Stimulated activated CD8-positive, alpha-beta memory T cell treated with anti-CD3 and anti-CD28 coated beads, Interleukin-7, amount 100 ng/mL, for 24 hours (primary cell): ENCODE measurements around the gene EXOSC5.
"Not testable (repeated sequence)": the region's sequence is repeated elsewhere in the genome, so short reads cannot be mapped to it uniquely, and the experiment has no call there.

ENCODE experiments used
- DNase-seq: peaks from one replicate; pipeline ENCODE4 v3.0.0-alpha.2; 2020; ENCODE audit warnings: low read depth

EXOSC5 gene

DNA sequence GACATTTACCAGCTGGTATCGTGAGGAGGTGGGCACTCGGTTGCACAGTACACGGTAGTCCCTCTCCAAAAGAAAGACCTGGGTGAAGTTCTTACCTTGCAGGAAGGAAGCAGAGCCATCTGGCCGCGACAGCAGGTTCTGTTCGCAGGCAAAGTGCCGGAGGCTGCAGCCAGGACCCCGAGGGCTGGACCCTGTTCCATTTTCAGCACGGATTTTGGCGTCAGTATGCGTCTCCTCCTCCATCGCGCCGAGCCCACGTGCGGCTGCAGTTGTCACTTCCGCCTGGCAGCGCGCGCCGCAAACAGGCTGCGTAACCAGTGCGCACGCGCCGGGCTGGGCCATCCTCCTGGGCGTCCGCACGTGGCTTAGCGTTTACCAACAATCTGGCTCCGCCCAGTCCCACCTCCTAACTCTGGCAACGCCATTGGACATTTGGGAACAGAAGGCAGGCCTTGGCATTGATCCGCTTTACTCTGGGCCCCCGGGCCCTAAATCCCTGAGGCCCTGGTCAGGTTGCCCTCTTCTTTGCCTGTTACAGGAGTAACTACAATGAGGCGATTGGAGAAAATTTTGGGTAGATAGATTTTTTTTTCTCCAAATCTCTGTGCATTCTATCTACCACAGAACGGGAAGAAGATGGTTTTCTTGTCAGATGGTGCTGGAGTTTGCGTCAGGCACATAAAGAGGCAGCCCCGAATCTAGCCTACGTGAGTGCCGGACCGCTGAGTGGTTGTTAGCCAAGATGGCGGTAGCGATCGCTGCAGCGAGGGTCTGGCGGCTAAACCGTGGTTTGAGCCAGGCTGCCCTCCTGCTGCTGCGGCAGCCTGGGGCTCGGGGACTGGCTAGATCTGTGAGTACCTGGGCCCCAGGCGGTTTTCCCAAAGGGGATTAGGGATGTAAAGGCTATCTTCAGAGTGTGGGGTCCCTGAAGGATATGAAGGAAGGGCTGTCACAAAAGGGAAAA lies at the start of gene EXOSC5, which contains the start of gene BCKDHA:
Gene EXOSC5 (minus strand): TSS at position 274 of the 964 bp plus-strand sequence. CDS start 31 bp downstream, at position 243.
Gene BCKDHA (plus strand): TSS at position 733 of the 964 bp plus-strand sequence. CDS start 10 bp downstream, at position 743.
- peak; percentile 98 for DNase-seq

DNA sequence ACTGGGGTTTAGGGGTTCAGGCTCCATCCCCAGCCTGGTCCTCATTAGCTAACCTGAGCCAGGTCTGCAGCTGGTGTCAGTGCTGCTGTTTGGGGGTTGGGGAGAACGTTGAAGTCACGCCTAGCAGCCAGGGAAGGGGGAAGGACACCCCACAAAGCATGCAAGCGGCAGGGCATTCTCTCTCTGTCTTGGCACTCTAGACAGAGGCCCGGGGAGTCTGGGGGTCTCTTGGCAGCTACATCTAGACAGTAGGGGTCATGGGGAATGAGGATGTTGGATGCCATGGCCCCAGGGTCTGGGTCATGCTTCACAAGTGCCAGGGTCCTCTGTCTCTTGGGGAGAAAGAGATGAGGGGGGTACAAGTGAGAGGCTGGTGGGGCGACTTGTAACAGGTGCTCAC lies 48.4 kb upstream of the EXOSC5 start:
- no peak for DNase-seq

DNA sequence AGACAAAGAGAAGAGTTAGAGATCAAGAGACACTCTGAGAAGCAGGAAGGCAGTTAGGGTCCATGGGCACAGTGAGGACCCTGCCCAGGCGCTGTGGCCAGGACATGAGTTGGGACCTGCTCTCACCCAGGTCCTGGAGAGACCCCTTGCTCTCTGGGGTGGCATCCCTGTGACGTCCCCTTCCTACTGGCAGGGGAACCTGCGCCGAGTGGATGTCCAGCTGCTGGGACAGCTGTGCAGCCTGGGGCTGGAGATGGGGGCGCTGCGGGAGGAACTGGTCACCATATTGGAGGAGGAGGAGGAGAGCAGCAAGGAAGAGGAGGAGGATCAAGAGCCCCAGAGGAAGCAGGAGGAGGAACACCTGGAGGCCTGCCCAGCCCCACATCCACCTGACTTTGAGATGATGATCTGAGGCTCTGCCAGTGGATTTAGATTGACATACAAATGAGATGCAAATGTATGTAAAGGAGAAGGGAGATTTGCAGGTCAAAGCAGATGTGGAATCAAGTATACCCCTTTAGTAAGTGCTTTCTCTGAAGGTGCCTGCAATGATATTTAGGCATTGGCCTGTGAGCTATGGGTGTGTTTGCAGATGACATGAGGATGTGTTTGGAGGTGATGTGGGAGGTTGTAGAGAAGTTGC lies 46.8 kb upstream of the EXOSC5 start:
- no peak for DNase-seq

DNA sequence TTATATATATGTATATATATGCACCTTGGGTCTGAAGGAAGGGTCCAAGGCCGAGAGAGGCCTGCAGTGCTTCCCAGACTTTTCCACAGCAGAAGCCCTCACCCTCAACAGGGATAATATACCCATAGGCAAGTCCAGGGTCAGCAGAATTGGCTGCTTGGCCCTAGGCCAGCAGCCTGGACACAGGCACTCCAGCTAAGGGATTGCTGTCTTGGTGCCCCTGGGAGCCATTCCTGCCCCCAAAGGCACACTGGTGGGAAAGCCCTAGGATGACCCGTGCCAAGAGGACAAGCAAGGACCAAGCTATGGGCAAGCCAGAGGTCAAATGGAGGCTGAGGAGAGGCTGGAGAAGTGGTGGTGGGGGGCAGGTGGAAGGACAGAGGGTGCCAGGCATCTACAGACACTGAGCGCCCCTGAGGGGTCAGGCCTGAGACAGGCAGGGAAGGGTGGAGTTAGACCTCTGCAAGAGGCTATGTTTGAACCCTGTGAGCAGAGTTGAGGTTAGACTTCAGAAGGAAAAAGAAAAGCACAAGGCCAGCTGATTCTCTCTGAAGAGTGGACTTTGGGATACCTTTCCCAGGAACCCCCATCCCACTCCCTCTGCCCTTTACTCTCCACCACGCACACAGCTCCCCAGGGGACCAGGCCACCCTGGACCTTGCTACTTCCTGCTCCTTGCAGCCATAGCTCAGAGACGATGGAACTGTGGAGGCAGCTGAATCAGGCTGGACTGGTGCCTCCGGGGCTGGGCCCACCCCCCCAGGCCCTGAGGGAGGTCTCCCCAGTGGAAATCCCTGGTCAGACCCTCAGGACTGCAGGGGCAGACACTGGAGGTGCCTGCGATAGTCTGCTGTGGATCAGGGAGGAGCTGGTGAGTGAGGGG lies 45.6 kb upstream of the EXOSC5 start, which contains the start of gene ERICH4:
Gene ERICH4 (plus strand): TSS at position 684 of the 883 bp plus-strand sequence. CDS start 14 bp downstream, at position 698.
- DNase-seq: no peak

DNA sequence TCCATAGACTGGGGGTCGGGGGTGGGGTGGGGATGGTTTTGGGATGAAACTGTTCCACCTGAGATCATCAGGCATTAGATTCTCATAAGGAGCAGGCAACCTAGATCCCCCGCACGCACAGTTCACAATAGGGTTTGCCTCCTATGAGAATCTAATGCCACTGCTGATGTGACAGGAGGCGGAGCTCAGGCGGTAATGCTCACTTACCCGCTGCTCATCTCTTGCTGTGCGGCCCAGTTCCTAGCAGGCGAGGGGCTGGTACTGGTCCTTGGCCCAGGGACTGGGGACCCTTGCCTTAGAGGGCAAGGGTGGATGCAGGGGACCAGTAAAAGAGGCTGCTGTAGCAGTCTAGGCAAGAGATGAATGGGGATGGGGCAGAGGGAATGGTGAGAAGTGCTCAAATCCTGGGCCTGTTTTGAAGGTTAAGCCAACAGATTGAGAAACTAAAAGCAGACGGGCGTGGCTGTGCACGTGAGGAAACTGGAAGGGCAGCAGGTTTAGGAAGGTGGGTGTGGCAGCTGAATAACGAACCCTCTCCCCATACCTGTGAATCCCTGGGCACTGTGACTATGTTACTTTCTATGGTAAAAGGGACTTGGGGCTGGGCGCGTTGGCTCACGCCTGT lies 44.3 kb upstream of the EXOSC5 start:
- DNase-seq: no peak

DNA sequence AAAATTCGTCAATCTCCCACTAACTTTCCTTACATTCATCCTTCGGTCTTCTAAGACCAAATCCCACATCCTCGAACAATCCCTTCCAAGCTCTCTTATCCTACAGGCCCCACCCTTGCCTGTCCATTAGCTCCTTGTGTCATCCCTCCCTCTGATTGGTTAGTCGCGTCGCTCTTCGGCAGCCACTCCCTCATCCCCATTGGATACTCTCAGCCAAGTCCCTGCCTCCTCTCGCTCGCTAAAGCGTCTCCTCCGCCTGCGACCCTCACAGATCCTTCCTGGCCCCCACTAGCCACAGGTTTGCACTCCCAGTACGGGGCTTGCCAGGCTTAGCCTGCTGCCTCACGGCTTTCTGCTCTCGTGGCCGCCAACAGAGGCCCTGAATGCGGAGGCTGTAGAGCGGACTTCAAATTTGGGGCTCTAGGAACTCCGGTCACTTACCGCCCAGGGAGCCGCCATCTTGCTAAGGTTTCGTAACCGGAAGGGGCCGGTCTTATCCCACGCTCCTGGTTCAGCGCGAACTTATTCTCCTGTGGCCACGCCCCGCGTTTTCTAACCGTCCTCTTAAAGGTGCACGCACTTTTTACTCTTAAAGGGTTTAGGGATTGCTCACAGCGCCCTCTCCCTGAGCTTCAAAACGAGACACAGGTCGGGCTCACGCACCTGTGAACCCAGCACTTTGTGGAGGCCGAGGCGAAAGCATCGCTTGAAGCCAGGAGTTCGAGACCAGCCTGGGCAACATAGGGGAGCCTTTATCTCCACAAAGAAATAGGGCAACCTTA lies 42.5 kb upstream of the EXOSC5 start, which contains the start of gene DMAC2:
Gene DMAC2 (minus strand): TSS at position 472 of the 782 bp plus-strand sequence. CDS start 13 bp downstream, at position 459.
- peak; percentile 95 for DNase-seq

DNA sequence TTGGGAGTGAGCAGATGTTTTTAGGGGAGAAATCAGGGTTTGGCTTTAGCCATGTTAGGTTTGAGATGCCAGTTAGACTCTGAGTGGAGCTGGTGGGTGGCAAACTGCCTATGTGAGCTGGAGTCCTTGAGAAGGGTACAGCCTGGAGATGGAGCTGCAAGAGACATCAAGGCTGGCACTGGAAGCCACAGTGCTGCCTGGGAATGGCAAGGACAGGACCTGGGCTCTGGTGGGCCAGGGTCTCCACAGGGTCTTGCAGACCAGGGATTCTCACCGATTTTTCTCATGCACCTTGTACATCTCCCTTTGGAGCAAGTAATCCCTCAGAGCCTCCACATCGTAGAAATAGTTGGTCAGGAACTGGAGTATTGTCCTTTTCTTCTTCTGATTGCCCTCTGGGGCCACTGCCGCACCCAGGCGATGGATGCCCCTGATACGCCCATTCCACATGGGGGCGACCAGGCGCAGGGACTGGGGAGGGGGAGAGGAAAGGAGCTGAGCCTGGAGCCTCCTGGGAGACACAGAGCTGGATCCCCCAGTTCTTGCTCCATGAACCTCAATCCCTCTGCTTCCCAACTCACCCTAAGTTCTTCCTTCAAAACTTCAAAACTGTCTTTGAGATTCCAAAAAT lies 40.9 kb upstream of the EXOSC5 start:
- no peak for DNase-seq

DNA sequence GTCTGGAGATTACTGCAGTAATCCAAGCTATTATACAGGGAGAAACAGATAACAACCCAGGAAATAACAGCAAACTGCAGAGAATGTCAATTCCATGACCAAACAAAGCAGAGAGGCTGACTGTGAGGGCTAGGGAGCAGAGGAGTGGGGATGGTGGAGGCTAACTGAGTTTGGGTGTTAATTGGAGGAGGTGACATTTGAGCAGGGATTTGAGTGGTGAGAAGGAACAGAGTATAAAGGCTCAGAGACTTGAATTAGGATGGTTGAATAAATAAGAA lies 39.5 kb upstream of the EXOSC5 start:
- DNase-seq: no peak

DNA sequence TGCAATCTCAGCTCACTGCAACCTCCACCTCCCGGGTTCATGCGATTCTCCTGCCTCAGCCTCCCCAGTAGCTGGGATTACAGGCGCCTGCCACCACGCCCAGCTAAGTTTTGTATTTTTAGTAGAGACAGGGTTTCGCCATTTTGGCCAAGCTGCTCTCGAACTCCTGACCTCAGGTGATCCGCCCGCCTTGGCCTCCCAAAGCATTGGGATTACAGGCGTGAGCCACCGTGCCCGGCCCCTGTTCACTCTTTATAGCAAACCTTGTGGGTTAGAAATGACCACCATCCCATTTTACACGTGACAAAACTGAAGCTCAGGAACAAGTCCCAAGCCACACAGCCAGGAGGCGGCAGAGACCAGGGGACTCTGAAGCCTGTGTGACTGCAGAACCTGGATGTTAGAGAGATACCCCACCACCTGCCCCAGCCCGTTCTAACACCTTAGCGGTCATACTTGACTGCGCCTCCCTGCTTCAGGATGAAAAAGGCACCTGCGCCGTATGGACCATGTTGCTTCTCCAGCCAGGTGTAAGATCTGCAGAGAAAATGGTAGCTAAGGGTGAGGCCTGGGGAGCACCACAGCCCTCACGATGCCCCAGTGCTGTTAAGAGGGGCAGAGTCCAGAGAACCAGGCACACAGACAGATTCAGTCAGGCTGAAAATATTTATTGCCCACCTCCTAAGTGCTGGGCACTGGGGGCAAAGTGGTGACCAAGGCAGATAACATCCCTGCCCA lies 38.9 kb upstream of the EXOSC5 start:
- DNase-seq: no peak

DNA sequence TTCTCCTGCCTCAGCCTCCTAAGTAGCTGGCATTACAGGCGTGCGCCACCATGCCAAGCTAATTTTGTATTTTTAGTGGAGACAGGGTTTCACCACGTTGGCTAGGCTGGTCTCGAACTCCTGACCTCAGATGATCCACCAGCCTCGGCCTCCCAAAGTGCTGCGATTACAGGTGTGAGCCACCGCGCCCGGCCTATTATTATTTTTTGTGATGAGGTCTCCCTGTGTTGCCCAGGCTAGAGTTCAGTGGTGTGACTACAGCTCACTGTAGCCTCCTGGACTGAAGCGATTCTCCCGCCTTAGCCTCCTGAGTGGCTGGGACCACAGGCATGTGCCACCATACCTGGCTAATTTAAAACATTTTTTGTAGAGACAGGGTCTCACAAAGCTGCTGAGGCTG lies 38.2 kb upstream of the EXOSC5 start:
- not testable (repeated sequence) for DNase-seq

DNA sequence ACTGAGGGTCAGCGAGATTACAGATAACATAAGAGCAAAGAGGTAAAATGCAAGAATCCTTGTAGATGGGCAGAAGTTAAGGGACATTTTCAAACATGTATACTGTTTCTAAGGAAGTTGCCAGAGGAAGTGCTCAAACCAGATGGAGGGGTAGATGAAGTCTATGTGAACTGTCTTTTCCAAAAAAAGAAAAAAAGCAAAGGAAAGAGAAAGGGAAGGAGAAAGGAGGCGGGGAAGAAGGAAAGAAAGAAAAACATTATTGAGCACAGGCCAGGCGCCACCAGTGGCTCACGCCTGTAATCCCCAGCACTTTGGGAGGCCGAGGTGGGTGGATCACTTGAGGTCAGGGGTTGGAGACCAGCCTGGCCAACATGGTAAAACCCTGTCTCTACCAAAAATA lies 37.3 kb upstream of the EXOSC5 start:
- DNase-seq: no peak

DNA sequence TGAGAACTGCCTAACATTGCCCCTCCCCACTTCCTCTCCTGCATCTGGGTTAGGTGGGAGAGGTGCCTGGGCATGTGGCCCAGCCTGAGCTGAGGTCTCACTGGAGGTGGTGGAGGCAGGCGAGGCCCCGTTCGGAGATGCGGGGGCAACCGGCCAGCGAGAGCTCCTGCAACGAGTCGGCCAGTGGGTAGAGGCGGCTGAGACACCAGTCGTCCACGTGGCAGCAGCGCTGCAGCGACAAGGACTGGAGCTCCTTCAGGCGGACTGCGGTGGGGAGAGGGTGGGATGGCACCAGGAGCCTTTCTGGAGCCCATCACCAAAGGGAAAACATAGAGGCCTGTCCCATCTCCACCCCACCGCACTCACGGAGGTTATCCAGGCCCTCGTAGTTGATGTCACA lies 36.0 kb upstream of the EXOSC5 start:
- no peak for DNase-seq

DNA sequence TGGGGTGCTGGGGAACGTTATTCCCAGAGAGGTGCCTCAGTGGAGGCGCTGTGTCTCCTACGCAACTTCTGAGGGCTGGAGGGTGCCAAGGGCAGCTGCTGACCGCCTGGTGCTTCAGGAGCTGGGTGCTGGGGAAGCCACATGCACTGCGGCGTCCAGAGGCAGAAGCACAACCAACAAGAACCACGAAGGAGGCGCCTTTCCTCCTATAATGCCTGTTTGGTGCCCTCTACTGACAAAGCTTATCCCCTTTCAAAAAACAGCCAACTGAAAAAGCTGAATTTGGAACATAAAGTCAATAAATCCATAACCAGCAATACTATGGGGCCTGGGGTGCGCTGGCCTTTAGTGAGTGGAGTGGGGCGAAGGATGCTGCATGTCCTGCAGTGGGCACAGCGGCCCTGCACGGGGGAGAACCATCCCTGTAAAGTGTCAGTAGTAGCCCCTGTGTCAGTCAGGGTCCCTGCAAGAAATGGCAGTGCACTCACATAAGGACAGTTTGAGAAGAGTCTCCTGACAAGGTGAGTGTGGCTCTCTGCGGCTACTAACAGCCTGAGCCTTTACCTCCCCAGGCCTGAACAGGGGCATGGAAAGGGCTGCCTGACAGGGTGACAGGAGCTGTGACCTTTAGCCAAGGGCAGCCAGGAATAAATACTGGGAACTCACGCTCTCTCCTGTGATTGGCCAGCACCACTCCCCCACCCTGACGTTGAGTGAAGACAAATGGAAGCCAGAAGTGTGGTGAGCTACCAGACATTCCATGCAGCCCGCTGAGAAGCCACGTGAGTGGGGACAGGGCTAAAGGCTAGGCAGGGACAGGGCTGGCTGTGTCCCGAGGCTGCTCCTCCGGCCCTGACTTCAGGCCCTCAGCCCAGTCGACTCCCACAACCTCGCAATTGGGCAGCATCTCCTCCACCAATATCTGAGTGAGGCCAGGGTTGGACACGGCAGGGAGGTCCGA lies 34.5 kb upstream of the EXOSC5 start:
- DNase-seq: no peak

DNA sequence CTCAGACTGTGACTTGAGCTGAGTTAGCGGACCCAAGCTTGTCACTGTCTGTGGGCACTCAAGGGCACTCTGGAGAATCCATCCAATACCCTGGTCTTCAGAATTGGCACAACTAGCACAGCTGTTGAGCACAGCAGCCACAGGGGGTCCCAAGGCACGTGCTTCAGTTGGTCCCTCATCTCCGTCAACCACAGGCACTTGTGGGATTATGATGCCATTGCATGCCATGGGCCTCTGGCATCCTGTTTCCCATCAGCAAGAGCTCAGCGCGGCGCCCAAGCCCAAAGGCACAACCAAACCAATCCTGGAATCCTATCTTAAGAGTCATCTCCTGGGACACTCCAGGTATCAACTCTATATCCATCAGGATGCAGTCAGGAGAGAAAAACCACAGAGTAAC lies 33.8 kb upstream of the EXOSC5 start:
- no peak for DNase-seq

DNA sequence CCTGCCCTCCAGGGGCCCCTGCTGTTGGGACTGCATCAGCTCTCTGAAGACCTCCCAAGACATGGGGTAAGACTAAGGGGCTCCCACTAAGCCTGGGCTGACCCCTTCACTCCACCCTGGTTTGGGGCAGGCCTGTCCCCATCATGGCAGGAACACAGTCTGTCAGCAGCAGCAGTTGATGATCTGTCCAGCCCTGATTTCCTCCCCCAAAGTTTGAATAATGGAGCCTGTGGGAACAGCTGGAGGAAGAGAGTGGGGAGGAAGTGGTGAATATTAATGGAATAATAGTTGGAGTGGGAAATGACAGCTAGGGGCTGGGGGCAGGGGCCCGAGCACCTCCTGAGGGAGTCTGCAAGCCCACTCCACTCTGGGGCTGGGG lies 31.3 kb upstream of the EXOSC5 start:
- no peak for DNase-seq

DNA sequence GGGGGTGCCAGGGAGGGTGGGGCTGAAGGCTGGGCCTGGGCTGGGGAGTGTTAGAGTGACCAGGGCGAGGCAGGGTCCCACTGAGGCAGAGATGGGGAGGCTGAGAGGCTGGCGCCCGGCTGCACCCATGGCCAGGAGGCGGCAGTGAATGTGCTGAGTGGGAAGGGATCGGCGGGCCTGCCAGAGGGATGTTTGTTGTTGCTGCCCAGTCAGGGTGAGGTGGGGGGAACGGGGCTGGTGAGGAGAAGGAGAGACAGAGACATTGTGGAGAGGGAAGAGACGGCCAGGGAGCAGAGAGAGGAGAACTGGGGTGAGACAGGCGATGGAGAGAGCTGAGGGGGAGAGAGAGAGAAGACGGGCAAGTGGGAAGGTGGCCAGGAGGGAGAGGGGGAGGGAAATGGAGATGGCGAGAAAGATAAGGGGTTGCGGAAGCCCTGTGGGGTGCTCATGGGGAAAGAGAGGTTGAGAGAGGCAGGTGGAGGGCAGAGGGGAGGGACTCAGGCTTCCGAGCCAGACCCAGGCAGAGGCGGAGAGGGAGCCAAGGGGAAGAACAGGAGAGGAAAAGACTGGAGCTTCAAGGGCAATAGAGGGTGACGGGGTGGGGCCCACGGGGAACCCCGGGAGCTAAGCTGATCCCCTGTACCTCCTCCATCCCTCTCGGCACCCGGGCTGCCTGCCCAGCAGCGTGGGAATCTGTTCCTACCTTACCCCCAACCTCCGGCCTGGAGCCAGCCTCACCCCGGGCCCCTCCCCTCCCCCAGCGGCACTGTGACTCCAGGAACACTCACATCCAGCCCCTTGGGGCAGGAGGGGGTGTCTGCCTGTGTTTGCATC lies 30.7 kb upstream of the EXOSC5 start:
- DNase-seq: no peak

DNA sequence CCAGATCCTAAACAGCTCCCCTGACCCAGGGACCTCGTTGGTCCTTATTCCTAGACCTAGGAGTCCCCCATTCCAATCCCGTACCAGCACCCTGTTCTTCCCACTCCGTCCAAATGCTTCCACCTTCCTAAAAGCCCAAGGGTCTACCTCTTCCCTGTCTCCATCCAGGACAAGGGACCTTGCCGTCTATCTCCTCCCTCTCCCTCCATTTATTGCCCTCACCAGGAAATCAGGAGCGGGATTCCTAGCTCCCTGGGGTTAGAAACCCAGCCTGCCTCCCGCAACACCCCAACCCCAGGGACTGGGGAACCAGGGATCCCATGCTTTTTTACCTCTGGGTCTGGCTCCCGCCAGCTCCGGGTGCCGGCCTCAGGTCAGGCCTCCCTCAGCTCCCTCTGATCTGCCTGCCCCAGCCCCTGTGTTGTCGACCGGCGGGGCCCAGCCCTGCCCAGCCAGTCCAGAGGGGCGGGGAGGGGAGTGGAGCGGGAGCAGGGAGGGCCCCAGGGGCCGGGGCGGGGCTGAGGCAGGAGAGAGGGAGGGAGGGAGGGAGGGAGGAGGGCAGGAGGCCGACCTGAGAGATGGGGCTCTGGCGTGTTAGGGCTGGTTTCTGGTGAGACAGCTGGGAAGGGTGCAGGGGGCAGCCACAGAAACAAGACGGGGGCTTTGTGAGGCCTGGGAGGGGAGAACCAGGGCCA lies 29.9 kb upstream of the EXOSC5 start, which contains the start of gene B3GNT8:
Gene B3GNT8 (minus strand): TSS at position 423 of the 695 bp plus-strand sequence. CDS start 596 bp downstream, outside the sequence.
- DNase-seq: no peak
